OCI-LY7 (cell line): Measurements from ENCODE around the gene CDX1. TPM values are rescaled to one million over a fixed set of nuclear protein-coding genes. Genes with fewer than 3 reads are reported as not detected.

Experiments used
- BruUV-seq: library from RNA; stranded (reverse); fragments of 400-500 nt; replicated peaks from 2 replicates; lab custom pipeline; 2021; lab: Mats Ljungman, UMichigan
- CTCF ChIA-PET: fragments of 300-600 bp; sonication (Branson Sonifier 250); formaldehyde crosslinking; loops from one replicate; lab custom pipeline; 2022; ENCODE audit warnings: antibody characterized with exemption; ENCODE audit not compliant: unreplicated experiment; lab: Charles Lee
- POLR2A ChIA-PET: fragments of 300-600 bp; sonication (Branson Sonifier 250); formaldehyde crosslinking; loops from one replicate; lab custom pipeline; 2022; ENCODE audit warnings: antibody characterized with exemption; lab: Charles Lee
- DNase-seq: peaks from one replicate; pipeline ENCODE4 v3.0.0-alpha.2; 2015; ENCODE audit warnings: low spot score
- H2AFZ ChIP-seq: fragments of 200-600 bp; sonication (generic), shearing (Covaris generic); 2 replicates; pipeline ENCODE4 v1.6.1; 2014; ENCODE audit warnings: mild to moderate bottlenecking, antibody characterized with exemption, low read length, moderate library complexity
- H3K27ac ChIP-seq: fragments of 200-600 bp; sonication (generic); 2 replicates; pipeline ENCODE4 v1.5.1; 2014; ENCODE audit warnings: mixed run types, low read depth, mild to moderate bottlenecking, moderate library complexity, low read length, inconsistent platforms; ENCODE audit not compliant: poor library complexity, severe bottlenecking
- H3K36me3 ChIP-seq: fragments of 200-600 bp; sonication (generic); 2 replicates; pipeline ENCODE4 v1.6.1; 2014; ENCODE audit warnings: mild to moderate bottlenecking, antibody characterized with exemption, low read length, moderate library complexity, mixed read lengths; ENCODE audit not compliant: insufficient read depth
- H3K4me1 ChIP-seq: fragments of 200-600 bp; sonication (generic); 2 replicates; pipeline ENCODE4 v1.5.1; 2014; ENCODE audit warnings: mild to moderate bottlenecking, low read length; ENCODE audit not compliant: insufficient read depth, poor library complexity, severe bottlenecking
- H3K4me2 ChIP-seq: fragments of 200-600 bp; sonication (generic); 2 replicates; pipeline ENCODE4 v1.6.1; 2014; ENCODE audit warnings: mild to moderate bottlenecking, low read length
- H3K4me3 ChIP-seq: fragments of 200-600 bp; sonication (generic); 2 replicates; pipeline ENCODE4 v1.5.1; 2014; ENCODE audit warnings: mild to moderate bottlenecking, low read depth, low read length; ENCODE audit not compliant: poor library complexity, severe bottlenecking
- H3K79me2 ChIP-seq: fragments of 200-600 bp; sonication (generic); 2 replicates; pipeline ENCODE4 v1.6.1; 2016; ENCODE audit warnings: low read depth, mild to moderate bottlenecking, low read length, moderate library complexity, mixed read lengths; ENCODE audit not compliant: insufficient read depth
- H3K9me2 ChIP-seq: fragments of 200-600 bp; sonication (generic); 2 replicates; pipeline ENCODE4 v1.6.1; 2016; ENCODE audit warnings: mild to moderate bottlenecking, low read length, mixed read lengths; ENCODE audit not compliant: insufficient read depth
- H3K9me3 ChIP-seq: fragments of 200-600 bp; sonication (generic); 2 replicates; pipeline ENCODE4 v1.6.1; 2014; ENCODE audit warnings: mild to moderate bottlenecking, mixed run types, low read length, mixed read lengths
- H4K20me1 ChIP-seq: fragments of 200-600 bp; sonication (generic); 2 replicates; pipeline ENCODE4 v1.6.1; 2014; ENCODE audit warnings: mild to moderate bottlenecking, antibody characterized with exemption, low read length, moderate library complexity, mixed read lengths; ENCODE audit not compliant: insufficient read depth
- EZH2phosphoT487 ChIP-seq: fragments of 200-600 bp; sonication (generic); IDR thresholded peaks from 2 replicates; pipeline ENCODE4 v1.6.1; 2018; ENCODE audit warnings: low read depth, borderline replicate concordance, mild to moderate bottlenecking, mixed run types, antibody characterized with exemption, low read length, moderate library complexity, mixed read lengths
- intact Hi-C: fragments of 100-400 bp; cut with micrococcal nuclease; formaldehyde crosslinking; loops from one replicate; pipeline ENCODE4 v1.10.0; 2022; ENCODE audit not compliant: unreplicated experiment
- total RNA-seq, 2 experiments: library from RNA; depleted of rRNA in 1 of 2; stranded (reverse); fragments of >200 nt in 1 of 2; shearing (Covaris generic) in 1 of 2; gene quantifications; 2 replicates each; pipeline ENCODE4 v1.2.3, GENCODE V29; 2014 to 2022
- TF ChIP-seq, protein P1 (sequence below): fragments of 200-600 bp; sonication (generic); conservative IDR thresholded peaks from 2 replicates; pipeline ENCODE4 v1.5.1; 2014; ENCODE audit warnings: mild to moderate bottlenecking, antibody characterized with exemption, low read length, moderate library complexity, mixed read lengths

Gene CDX1
- total RNA-seq, 2 experiments from 2014 or later: not detected

DNA sequence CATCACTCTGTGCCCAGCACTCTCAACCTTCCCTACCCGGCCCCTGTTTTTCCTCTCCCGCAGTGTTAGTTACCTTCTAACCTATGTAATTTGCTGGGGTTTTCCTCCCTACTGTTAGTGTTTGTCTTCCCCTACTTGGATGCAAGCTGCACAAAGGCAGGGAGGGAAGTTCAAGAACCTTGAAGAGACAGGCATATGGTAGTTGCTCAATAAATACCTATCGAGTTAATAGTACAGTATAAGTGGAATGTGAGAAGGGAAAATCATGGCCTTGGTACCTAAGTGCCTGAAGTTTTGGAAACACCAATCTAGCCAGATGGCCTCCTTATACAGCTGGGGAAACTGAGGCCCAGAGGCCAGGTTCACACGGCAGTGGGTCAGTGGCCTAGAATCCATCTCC, 35.1 kb upstream of the CDX1 start:
- Histone ChIP-seq H3K4me2 (no peak overlapping the region), H3K4me1 (no peaks in the 10 kb centered on the region), H3K27ac (no peak overlapping the region), H3K4me3 (no peak overlapping the region), H3K79me2 (no peaks in the 10 kb centered on the region), H4K20me1 (no peaks in the 10 kb centered on the region; the same call in 1 of the 2 replicates), H3K9me2 (no peaks in the 10 kb centered on the region), H3K9me3 (no peaks in the 10 kb centered on the region), H3K36me3 (no peaks in the 10 kb centered on the region), H2AFZ (no peak overlapping the region)
- intact Hi-C loops: loop anchor here (2.0 kb wide), 1 partner anchor 219 kb away; no protein-coding TSS in a partner anchor
- ChIA-PET CTCF (interaction anchor here (0.6 kb wide), 1 partner anchor 277 kb away, joined by 3 read pairs; no protein-coding TSS in a partner anchor), POLR2A (interaction anchor here (0.6 kb wide), 1 partner anchor 81 kb away, joined by 3 read pairs; no protein-coding TSS in a partner anchor)
- TF ChIP-seq EZH2phosphoT487: no peak
- TF ChIP-seq, protein P1, sequence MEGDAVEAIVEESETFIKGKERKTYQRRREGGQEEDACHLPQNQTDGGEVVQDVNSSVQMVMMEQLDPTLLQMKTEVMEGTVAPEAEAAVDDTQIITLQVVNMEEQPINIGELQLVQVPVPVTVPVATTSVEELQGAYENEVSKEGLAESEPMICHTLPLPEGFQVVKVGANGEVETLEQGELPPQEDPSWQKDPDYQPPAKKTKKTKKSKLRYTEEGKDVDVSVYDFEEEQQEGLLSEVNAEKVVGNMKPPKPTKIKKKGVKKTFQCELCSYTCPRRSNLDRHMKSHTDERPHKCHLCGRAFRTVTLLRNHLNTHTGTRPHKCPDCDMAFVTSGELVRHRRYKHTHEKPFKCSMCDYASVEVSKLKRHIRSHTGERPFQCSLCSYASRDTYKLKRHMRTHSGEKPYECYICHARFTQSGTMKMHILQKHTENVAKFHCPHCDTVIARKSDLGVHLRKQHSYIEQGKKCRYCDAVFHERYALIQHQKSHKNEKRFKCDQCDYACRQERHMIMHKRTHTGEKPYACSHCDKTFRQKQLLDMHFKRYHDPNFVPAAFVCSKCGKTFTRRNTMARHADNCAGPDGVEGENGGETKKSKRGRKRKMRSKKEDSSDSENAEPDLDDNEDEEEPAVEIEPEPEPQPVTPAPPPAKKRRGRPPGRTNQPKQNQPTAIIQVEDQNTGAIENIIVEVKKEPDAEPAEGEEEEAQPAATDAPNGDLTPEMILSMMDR: no peak
- BruUV-seq: no TSS peak
- DNase-seq: no peak

DNA sequence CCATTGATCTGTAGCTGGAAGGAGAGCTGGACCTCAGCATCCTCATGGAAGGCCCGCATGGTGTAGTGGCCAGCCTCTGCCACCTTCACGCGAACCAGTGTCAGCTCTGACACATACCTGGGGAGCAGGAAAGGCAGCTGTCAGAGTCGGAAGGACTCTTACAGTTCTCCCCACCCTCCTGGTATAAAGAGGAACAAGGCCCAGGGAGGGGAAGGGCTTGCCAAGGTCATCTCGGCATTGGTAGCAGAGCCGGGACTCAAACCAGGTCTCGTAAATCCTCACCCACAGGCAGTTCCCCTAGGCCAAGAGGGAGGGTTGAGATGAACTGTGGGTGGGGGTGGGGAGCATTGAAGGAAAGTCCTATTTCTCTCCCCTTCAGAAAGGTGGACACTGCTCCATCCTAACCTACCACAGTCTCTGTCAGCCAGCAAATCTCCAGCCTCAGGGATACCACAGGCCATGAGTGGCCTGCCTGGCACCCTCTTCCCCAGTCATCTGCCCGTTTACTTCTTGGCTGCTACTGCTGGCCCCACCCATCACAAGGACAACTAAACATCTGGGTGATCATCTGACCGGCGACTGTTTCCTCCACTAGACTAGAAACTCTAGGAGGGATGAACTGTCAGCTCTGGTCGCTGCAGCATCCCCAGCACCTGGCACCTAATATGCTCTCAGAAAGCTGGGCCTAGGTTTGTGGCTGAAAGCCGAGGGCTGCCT, 34.4 kb upstream of the CDX1 start:
- Histone ChIP-seq H3K9me3 (no peaks in the 10 kb centered on the region), H4K20me1 (no peaks in the 10 kb centered on the region; the same call in 1 of the 2 replicates), H3K36me3 (no peaks in the 10 kb centered on the region), H3K27ac (no peak overlapping the region), H2AFZ (no peak overlapping the region), H3K4me2 (no peak overlapping the region), H3K4me1 (no peaks in the 10 kb centered on the region), H3K4me3 (no peak overlapping the region), H3K9me2 (no peaks in the 10 kb centered on the region), H3K79me2 (no peaks in the 10 kb centered on the region)
- intact Hi-C loops: loop anchor here (2.0 kb wide), 1 partner anchor 219 kb away; no protein-coding TSS in a partner anchor
- POLR2A ChIA-PET: no interaction called here
- TF ChIP-seq, protein P1: no peak
- TF ChIP-seq EZH2phosphoT487: no peak
- DNase-seq: no peak
- CTCF ChIA-PET: no interaction called here
- BruUV-seq: no TSS peak

DNA sequence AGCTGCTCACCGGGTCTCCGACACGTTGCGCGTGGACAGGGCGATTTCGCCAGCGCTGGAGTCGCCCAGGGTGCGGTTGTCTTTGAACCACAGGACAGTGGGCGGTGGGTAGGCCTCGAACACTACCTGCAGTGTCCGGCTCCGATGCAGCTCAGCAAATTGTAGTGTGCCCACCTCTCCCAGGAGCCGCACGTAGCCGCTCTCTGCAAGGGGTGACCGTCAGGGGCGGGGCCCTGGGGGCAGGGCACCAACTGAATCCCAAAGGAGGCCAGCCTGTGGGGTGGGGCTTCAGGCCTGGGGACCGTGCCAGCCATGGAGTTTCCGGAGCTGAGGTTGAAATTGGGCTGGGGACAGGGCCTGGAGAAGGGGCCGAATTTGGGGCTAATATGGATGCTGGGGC, 33.8 kb upstream of the CDX1 start:
- no peaks in the 10 kb centered on the region; the same call in 1 of the 2 replicates for H4K20me1 ChIP-seq
- H3K9me2 ChIP-seq: no peaks in the 10 kb centered on the region
- H3K27ac ChIP-seq: no peak overlapping the region
- no peak for TF ChIP-seq EZH2phosphoT487
- TF ChIP-seq, protein P1: no peak
- CTCF ChIA-PET: no interaction called here
- H2AFZ ChIP-seq: no peak overlapping the region
- POLR2A ChIA-PET: no interaction called here
- no TSS peak for BruUV-seq
- H3K36me3 ChIP-seq: no peaks in the 10 kb centered on the region
- H3K9me3 ChIP-seq: no peaks in the 10 kb centered on the region
- H3K4me3 ChIP-seq: no peak overlapping the region
- intact Hi-C loops: no loop called here
- no peak overlapping the region for H3K4me2 ChIP-seq
- no peaks in the 10 kb centered on the region for H3K4me1 ChIP-seq
- DNase-seq: no peak
- H3K79me2 ChIP-seq: no peaks in the 10 kb centered on the region
